ENCODE results near the gene SYMPK.

Gene SYMPK

GRCh38 chr19:45866400-45867176 is 3.6 kb upstream of the SYMPK start:
- DNase-seq = no peak

- no peak for DNase-seq
Observed at GRCh38 chr19:45865269-45865948, 2.5 kb upstream of the SYMPK start.

- DNase-seq = no peak
Observed at GRCh38 chr19:45864629-45865082, 1.7 kb upstream of the SYMPK start.

DNA sequence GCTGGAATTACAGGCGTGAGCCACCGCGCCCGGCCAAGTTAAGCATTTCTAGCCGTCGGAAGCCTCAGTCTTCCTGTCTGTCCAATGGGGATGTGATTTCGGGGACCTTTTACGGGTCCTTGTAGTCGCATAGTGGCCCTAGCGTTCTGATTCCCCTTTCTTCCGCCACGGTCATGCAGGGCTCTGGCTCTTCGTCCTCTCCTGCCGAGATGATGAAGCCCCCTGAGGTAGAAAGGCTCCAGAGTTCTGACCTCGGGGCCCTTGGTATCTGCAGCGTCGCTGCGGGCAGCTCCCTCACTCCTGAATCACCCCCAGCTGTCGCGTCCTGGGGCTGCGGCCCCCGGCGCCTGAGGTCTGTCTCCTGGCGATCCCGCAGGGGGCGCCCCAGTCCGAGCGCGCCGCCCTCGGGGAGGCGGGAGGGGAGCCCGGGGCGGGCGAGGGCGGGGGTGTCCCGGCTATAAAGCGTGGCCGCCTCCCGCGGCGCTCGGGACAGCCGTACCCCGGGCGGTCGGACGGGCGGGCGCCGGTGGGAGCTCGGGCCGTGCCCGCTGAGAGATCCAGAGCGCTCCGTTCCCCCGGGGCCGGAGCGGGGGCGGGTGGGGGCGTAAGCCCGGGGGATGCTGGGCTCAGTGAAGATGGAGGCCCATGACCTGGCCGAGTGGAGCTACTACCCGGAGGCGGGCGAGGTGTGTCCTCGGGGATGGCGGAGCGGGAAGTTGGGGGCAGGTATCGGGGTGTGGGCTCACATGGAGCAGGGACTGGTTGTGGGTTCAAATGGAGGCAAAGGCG is 1.1 kb upstream of the SYMPK start, which contains the start of gene FOXA3:
TSS of gene FOXA3 (plus strand) at position 487 of the 789 bp plus-strand sequence. CDS start at position 618, 131 bp downstream.
- peak; percentile 23 to 59 for DNase-seq

- DNase-seq = no peak
Observed at GRCh38 chr19:45863335-45863839, 440 bp upstream of the SYMPK start.

DNA sequence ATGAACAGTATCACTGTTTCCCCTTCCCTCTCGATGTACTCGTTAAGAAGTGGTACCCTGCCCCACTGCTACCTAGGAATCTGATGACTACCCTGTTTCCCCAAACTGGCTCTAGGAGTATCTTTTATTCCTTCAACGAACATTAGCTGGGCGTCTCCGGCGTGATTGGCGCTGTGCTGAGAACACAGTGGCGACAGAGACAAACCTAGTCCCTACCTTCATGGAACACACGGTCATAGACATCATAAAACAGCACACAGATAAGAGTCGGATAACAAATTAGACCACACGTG is 730 bp downstream of the SYMPK start:
- no peak for DNase-seq

- DNase-seq = no peak
Observed at GRCh38 chr19:45860359-45861259, 2.3 kb downstream of the SYMPK start.

GRCh38 chr19:45854167-45854778 is 8.7 kb downstream of the SYMPK start:
- DNase-seq = no peak

DNA sequence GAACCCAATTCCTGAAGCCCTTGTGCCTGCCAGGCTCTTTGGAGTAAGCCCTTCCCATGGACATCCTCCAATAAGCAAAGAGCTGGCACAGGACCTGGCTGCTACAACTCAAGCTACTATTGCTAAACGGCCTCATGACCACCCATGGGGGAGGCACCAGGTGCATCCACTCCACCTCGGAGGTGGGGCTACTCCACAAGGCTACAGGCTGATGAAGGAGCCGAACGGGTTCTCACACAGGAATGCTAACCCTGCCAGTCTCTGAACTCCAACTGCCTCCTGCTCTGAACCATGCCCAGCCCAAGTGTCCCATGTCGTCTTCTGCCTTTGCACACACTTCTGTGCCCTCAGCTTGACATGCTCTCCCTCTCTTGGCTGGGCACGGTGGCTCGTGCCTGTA is 10.0 kb downstream of the SYMPK start:
- no peak for DNase-seq

DNA sequence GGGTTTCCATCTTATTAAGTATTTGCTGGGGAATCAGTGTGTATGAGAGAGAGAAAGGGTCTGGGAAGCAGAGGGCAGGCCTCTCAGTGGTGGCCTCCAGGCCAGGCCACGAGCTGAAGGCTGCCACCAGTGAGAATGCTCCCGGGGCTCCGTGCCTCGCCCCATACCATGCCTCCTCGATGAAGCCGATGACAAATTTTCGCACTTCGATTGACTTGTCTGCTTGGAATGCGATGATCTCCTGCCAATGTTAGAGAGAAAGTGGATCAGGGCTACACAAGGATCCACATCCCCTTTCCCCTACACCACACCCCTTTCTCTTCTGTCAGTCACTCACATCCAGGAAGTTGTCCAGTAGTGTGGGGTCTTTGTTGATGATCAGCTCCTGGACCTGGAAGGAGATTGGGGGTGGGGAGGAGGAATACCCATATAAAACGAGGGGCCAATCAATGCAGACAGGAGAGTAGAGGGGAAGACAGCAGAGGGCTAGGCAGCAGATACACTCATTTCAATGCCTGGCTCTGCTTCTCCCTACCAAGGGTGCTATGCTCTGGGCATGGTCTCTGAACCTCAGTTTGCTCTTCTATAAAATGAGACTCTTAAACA is 10.7 kb downstream of the SYMPK start:
- no peak for DNase-seq

- no peak for DNase-seq
Observed at GRCh38 chr19:45848922-45849321, 14.0 kb downstream of the SYMPK start.

GRCh38 chr19:45847663-45848062 is 15.3 kb downstream of the SYMPK start:
- no peak for DNase-seq

- DNase-seq = no peak
Observed at GRCh38 chr19:45842198-45842597, 20.7 kb downstream of the SYMPK start.

- no peak for DNase-seq
Observed at GRCh38 chr19:45834970-45835369, 28.0 kb downstream of the SYMPK start.

DNA sequence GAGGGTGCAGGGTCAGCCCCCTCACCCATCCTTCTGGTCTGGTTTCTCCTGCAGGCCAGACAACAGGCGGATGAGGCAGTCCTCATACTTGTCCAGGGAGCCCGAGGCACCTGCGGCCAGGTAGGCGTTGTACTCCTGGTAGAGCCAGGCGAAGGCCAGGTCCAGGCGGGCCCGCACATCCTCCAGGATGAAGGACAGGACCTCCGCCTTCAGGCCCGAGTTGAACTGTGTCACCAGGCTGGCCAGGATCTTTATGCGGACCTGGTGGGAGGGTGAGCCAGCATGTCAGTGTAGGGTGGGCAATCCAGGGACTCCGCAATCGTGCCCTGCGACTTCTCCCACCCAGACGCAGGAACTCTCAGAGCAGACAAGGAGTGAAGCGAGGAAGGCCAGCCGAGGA is 34.0 kb downstream of the SYMPK start:
- no peak for DNase-seq

GRCh38 chr19:45828523-45828922 is 34.4 kb downstream of the SYMPK start:
- DNase-seq = no peak

- DNase-seq = no peak
Observed at GRCh38 chr19:45827459-45828093, 35.4 kb downstream of the SYMPK start.

DNA sequence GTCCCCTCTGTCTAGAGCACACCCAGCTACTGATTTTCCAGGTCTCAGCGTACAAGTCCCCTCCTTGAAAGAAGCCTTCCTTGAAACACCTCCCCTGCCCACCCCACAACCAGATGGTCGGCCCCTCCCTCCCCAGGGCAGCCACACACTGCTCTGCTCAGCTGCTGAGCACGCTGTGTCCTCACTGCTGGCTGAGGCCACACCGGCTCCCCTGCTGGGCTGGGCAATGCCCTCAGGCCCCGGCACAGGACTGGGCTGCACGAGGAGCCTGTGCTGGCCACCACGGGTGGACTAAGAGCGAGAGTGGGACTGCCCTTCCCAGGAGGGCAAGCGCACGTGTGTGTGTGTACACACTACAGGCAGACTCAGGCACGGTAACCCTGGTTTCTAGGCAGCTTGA is 36.0 kb downstream of the SYMPK start:
- DNase-seq = peak; percentile 9 to 49

DNA sequence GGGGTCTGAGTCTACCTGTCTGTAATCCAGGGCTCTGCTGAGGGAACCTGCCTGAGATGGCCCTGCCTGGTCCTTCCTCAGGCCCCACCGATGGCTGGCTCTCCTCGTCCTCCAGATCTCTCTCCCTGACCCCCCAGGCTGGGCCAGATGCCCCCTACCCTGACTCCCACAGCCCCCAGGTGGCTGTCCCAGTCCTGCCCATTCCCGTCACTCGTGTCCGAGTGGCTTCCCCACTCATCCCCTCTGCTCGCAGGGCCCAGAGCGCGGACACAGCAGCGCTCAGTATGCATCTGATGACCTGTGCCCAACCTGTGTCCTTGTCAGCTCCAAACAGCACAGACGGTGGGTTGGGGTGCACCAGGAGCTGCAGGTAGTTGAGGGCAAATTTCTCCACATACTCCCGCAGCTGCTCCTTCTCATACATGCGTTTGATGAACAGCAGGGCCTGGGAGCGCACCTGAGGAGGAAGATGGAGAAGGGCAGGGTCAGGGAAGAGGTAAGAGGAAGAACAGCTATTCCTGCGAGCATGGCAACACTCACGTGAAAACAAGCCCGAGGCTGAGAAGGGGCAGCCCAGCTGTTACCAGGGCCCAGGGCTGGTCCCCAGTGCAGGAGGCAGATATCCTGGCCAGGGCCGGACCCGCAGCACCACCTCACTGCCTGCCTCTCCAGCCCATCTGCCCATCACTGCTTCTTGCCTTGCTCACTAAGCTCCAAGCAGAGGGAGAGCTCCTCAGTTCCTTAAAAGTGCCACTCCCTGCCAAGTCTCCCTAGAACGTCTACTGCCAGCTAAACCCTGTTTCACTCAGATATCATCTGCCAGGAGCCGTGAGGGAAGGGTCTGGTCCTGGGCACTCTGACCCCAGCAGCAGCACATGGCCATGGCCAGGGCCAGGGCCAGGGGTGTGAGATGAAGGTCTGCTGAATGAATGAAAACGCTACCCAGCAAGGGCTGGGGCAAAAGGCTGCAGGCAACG is 36.7 kb downstream of the SYMPK start:
- no peak for DNase-seq

DNA sequence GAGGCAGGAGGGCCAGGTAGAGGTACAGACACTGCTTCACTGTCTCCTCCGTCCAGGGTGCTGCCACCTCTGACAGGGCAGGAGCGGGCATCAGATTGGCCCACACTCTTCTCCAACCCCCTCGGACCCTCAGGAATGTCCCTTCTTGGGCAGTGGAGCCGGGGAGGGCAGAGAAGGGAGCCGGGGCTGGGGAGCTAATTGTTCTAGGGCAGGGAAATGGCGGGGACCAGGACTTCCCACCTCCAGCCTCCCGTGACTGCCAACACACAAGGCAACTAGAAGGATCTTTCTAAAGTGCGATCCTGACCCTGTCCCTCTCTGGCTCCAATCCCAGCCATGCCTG is 37.7 kb downstream of the SYMPK start:
- no peak for DNase-seq
